IPS DF 4.7 (cell line): ENCODE results near the gene ANKRD12.
"Not testable (repeated sequence)": the region's sequence is repeated elsewhere in the genome, so short reads cannot be mapped to it uniquely, and the experiment has no call there.

Experiments used
- DNase-seq: peaks from one replicate; pipeline ENCODE4 v3.0.0-alpha.2; 2013; ENCODE audit warnings: low spot score; ENCODE audit errors: extremely low read depth

ANKRD12 gene

GRCh38 chr18:9136315-9137155 lies at the start of gene ANKRD12:
ANKRD12 (plus strand) TSS chr18:9136781; CDS start chr18:9182433, 45,652 bp downstream.
- peak; percentile 68 for DNase-seq

- no peak for DNase-seq
Observed at GRCh38 chr18:9087144-9087543, 49.4 kb upstream of the ANKRD12 start.

GRCh38 chr18:9088252-9088651 lies 48.3 kb upstream of the ANKRD12 start:
- DNase-seq, result no peak

- DNase-seq, result not testable (repeated sequence)
Observed at GRCh38 chr18:9088727-9089126, 47.9 kb upstream of the ANKRD12 start.

- DNase-seq, result no peak
Observed at GRCh38 chr18:9090578-9090977, 46.0 kb upstream of the ANKRD12 start.

- no peak for DNase-seq
Observed at GRCh38 chr18:9091066-9091476, 45.5 kb upstream of the ANKRD12 start.

GRCh38 chr18:9092665-9093064 lies 43.9 kb upstream of the ANKRD12 start:
- DNase-seq, result no peak

GRCh38 chr18:9093109-9093508 lies 43.5 kb upstream of the ANKRD12 start:
- not testable (repeated sequence) for DNase-seq

GRCh38 chr18:9094307-9095226 lies 42.0 kb upstream of the ANKRD12 start:
- no peak for DNase-seq

GRCh38 chr18:9095297-9096006 lies 41.1 kb upstream of the ANKRD12 start:
- DNase-seq, result no peak

- DNase-seq, result no peak
Observed at GRCh38 chr18:9096007-9096371, 40.6 kb upstream of the ANKRD12 start.

GRCh38 chr18:9096685-9097084 lies 39.9 kb upstream of the ANKRD12 start:
- DNase-seq, result no peak

- DNase-seq, result no peak
Observed at GRCh38 chr18:9097349-9097748, 39.2 kb upstream of the ANKRD12 start.

- no peak for DNase-seq
Observed at GRCh38 chr18:9100796-9101195, 35.8 kb upstream of the ANKRD12 start.

GRCh38 chr18:9101730-9102507 lies 34.7 kb upstream of the ANKRD12 start:
- no peak for DNase-seq

GRCh38 chr18:9102508-9103375 lies 33.8 kb upstream of the ANKRD12 start, which contains the start of gene NDUFV2:
NDUFV2 (plus strand) TSS chr18:9102699; CDS start chr18:9102744, 45 bp downstream.
- DNase-seq, result peak; percentile 64

- no peak for DNase-seq
Observed at GRCh38 chr18:9103376-9103873, 33.2 kb upstream of the ANKRD12 start.

- no peak for DNase-seq
Observed at GRCh38 chr18:9104244-9104901, 32.2 kb upstream of the ANKRD12 start.

- DNase-seq, result no peak
Observed at GRCh38 chr18:9105420-9105819, 31.2 kb upstream of the ANKRD12 start.
